LoVo (cell line): Measurements from ENCODE around the gene UBTF.
A peak's percentile ranks its signal among the peaks of the same experiment; 100 is the strongest.

Experiments used
- DNase-seq: peaks from one replicate; pipeline ENCODE4 v3.0.0-alpha.2; 2016; ENCODE audit warnings: low spot score

The UBTF gene

GRCh38 chr17:44198721-44199552 lies 20.5 kb downstream of the UBTF start:
- no peak for DNase-seq

- DNase-seq = no peak
Measured at GRCh38 chr17:44197980-44198720, 21.3 kb downstream of the UBTF start.

GRCh38 chr17:44197107-44197506 lies 22.4 kb downstream of the UBTF start:
- no peak for DNase-seq

GRCh38 chr17:44193326-44194084 lies 26.0 kb downstream of the UBTF start:
- DNase-seq = no peak

- DNase-seq = no peak
Measured at GRCh38 chr17:44192750-44193149, 26.7 kb downstream of the UBTF start.

- no peak for DNase-seq
Measured at GRCh38 chr17:44191941-44192496, 27.5 kb downstream of the UBTF start.

GRCh38 chr17:44191369-44191768 lies 28.1 kb downstream of the UBTF start:
- no peak for DNase-seq

- DNase-seq = no peak
Measured at GRCh38 chr17:44190481-44190880, 29.0 kb downstream of the UBTF start.

- no peak for DNase-seq
Measured at GRCh38 chr17:44188576-44189403, 30.7 kb downstream of the UBTF start.

GRCh38 chr17:44187131-44187899 lies 32.2 kb downstream of the UBTF start:
- no peak for DNase-seq

GRCh38 chr17:44186307-44187130 lies 33.0 kb downstream of the UBTF start, which contains the start of gene TMUB2:
TMUB2 (plus strand) TSS chr17:44186972; CDS start chr17:44187709, 737 bp downstream.
- DNase-seq = peak; percentile 100

GRCh38 chr17:44184212-44184810 lies 35.2 kb downstream of the UBTF start:
- no peak for DNase-seq

GRCh38 chr17:44183024-44183423 lies 36.5 kb downstream of the UBTF start:
- DNase-seq = no peak

- no peak for DNase-seq
Measured at GRCh38 chr17:44178133-44178532, 41.3 kb downstream of the UBTF start.

- no peak for DNase-seq
Measured at GRCh38 chr17:44177640-44178039, 41.8 kb downstream of the UBTF start.

GRCh38 chr17:44176671-44177501 lies 42.6 kb downstream of the UBTF start:
- no peak for DNase-seq

GRCh38 chr17:44176257-44176656 lies 43.2 kb downstream of the UBTF start:
- no peak for DNase-seq

- no peak for DNase-seq
Measured at GRCh38 chr17:44174427-44174826, 45.0 kb downstream of the UBTF start.
